ENCODE data around the gene BTBD6.

- TF ChIP-seq CTCF (conservative IDR thresholded peaks at IDR 0.05; ENCODE audit: low read depth in 2 of 2) (no peak), POLR2AphosphoS5 (IDR thresholded peaks at IDR 0.05; ENCODE audit: low read depth) (no peak), NANOG (IDR thresholded peaks at IDR 0.05; ENCODE audit: borderline replicate concordance) (no peak), EZH2 (IDR thresholded peaks at IDR 0.05; ENCODE audit: low read depth, unreplicated experiment) (no peak), EZH2phosphoT487 (IDR thresholded peaks at IDR 0.05; ENCODE audit: unreplicated experiment) (no peak), REST (IDR thresholded peaks at IDR 0.05; ENCODE audit: unreplicated experiment) (no peak), CREB1 (CRISPR knock-in tag; IDR thresholded peaks at IDR 0.05; ENCODE audit: low read depth) (no peak), ETS1 (IDR thresholded peaks at IDR 0.05) (no peak), JUNB (IDR thresholded peaks at IDR 0.05; ENCODE audit: unreplicated experiment) (no peak), ZNF114 (CRISPR knock-in tag; IDR thresholded peaks at IDR 0.05) (no peak), STAT1 (IDR thresholded peaks at IDR 0.05; ENCODE audit: unreplicated experiment) (no peak), ZNF331 (CRISPR knock-in tag; IDR thresholded peaks at IDR 0.05; ENCODE audit: low read depth) (no peak)
Measured at GRCh38 chr14:105294142-105294597, 45.8 kb downstream of the BTBD6 start.
